ENCODE results near the gene SLITRK2.

SLITRK2 gene

DNA sequence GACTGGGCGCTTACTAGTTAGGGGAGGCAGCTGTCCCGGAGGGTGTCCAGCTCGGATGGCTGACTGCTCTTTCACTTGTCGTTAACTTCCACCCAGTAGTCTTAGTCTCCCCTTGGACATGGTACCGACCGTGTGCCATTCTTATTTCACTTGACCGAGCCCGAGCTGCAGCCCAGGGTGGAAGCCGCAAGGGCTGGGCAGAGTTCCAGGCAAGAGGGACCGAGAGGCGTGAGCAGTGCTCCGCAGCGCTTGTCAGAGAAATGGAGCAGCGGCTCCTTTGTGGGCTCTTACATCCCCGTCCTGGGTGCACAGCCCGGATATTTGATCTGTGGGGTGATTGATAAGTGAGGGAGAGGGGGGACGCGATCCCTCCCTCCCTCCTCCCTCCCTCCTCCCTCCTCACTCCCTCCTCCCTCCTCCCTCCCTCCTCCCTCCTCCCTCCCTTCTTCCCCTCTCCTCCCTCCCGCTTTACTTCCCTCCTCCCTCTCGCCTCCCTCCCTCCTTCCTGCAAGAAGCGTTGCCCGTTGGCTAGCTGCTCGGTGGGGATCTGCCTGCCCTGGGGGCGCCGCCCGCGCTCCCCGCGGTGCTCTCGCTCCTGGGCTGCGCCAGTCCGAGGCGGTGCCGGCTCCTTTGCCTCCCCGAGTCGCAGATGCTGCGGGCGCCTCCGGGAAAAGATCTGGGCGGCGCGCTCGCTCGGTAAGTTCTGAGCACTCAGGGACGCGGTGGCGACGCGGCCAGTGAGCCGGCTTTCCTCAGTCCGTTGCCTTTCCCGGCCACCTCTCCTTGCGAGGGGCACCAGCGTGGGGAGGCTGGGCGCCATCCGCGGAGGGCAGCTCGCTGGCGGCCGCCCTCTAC is at the start of gene SLITRK2:
SLITRK2 (plus strand) TSS at position 499 of the 855 bp plus-strand sequence. CDS start 4,597 bp downstream, outside the sequence.
- Mint-ChIP-seq H3K27ac (no peak within 1 kb of the TSS), H3K4me3 (no peak within 1 kb of the TSS), H3K4me1 (ENCODE audit: low read depth) (peaks cover 2% of the 10 kb centered on the region), H3K9me3 (ENCODE audit: low read depth) (no peaks in the 10 kb centered on the region), H3K27me3 (peaks cover 13% of the 10 kb centered on the region), H3K36me3 (no peaks in the 10 kb centered on the region)

DNA sequence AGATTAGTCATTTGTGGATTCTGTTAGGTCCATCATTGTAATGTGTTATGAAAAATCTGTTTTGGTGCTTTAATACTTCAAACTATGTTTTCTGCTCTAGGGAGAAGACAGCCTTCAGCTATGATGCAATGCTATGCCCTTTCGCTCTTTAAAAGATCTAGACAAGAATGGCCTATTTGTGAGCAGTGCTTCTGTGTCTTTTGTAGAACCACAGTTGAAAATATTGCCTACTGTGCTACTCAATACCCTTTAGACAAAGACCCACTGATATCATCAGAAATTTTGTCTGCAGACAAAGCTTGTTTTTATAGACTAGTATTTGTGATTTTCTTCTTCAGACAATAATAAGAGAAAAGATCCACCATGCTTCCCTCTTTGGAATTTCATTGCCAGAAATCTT is 44.6 kb upstream of the SLITRK2 start:
- no peak overlapping the region for H3K27ac Mint-ChIP-seq
- no peaks in the 10 kb centered on the region for H3K27me3 Mint-ChIP-seq
- no peaks in the 10 kb centered on the region for H3K36me3 Mint-ChIP-seq
- H3K9me3 Mint-ChIP-seq (ENCODE audit: low read depth): peaks cover 9% of the 10 kb centered on the region
- H3K4me1 Mint-ChIP-seq (ENCODE audit: low read depth): no peaks in the 10 kb centered on the region
- H3K4me3 Mint-ChIP-seq: no peak overlapping the region

DNA sequence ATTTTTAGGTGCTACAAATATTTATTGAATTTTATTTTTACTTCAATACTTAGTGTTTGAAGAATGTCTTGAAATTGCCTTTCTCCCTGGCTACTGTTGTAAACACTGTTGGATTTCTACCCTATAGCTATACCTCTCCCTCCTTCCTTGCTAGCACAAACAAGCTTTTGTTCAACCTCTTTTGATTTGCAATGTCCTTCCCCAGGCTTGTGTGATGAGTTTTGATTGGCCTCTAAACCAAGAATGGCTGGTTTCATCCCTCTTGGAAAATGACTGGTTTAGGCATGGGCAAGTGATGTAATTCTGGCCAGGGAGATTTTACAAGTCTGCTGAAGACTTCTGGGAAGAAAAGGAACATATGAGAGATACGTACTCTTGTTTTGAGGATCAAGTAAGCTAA is 25.3 kb upstream of the SLITRK2 start:
- no peaks in the 10 kb centered on the region for H3K27me3 Mint-ChIP-seq
- no peak overlapping the region for H3K27ac Mint-ChIP-seq
- no peaks in the 10 kb centered on the region for H3K36me3 Mint-ChIP-seq
- no peaks in the 10 kb centered on the region for H3K9me3 Mint-ChIP-seq (ENCODE audit: low read depth)
- no peaks in the 10 kb centered on the region for H3K4me1 Mint-ChIP-seq (ENCODE audit: low read depth)
- no peak overlapping the region for H3K4me3 Mint-ChIP-seq

DNA sequence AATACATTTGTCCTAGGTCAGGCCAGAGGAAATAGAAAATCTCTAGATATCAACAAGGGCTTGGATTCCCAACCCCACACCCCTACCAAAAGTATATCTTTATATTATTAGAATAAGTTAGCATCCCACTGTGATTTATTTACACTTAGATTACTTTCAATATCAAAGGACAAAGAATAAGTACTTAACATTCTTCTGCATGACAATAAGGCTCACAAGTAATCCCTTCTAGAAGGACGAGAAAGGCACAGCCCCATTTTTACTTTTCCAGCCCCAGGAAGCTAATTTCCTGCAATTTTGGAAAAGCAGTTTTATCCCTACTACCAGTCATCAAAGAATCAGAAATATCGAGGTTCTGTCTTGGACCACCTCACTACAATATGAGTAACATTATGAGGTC is 14.1 kb upstream of the SLITRK2 start:
- H3K36me3 Mint-ChIP-seq: no peaks in the 10 kb centered on the region
- H3K4me1 Mint-ChIP-seq (ENCODE audit: low read depth): no peaks in the 10 kb centered on the region
- H3K27me3 Mint-ChIP-seq: no peaks in the 10 kb centered on the region
- no peak overlapping the region for H3K4me3 Mint-ChIP-seq
- H3K9me3 Mint-ChIP-seq (ENCODE audit: low read depth): no peaks in the 10 kb centered on the region
- H3K27ac Mint-ChIP-seq: no peak overlapping the region

GRCh38 chrX:145813081-145813480 is 4.5 kb upstream of the SLITRK2 start:
- Mint-ChIP-seq H3K9me3 (ENCODE audit: low read depth) (no peaks in the 10 kb centered on the region), H3K36me3 (no peaks in the 10 kb centered on the region), H3K27ac (no peak overlapping the region), H3K4me1 (ENCODE audit: low read depth) (no peaks in the 10 kb centered on the region), H3K27me3 (peaks cover 3% of the 10 kb centered on the region), H3K4me3 (no peak overlapping the region)

GRCh38 chrX:145816601-145817315 is 871 bp upstream of the SLITRK2 start:
- Mint-ChIP-seq H3K4me3 (no peak overlapping the region), H3K9me3 (ENCODE audit: low read depth) (no peaks in the 10 kb centered on the region), H3K36me3 (no peaks in the 10 kb centered on the region), H3K4me1 (ENCODE audit: low read depth) (peaks cover 2% of the 10 kb centered on the region), H3K27ac (no peak overlapping the region), H3K27me3 (peaks cover 13% of the 10 kb centered on the region)

- peaks cover 2% of the 10 kb centered on the region for H3K4me1 Mint-ChIP-seq (ENCODE audit: low read depth)
- no peak overlapping the region for H3K27ac Mint-ChIP-seq
- H3K4me3 Mint-ChIP-seq: no peak overlapping the region
Measured at GRCh38 chrX:145818186-145819113, 821 bp downstream of the SLITRK2 start.

GRCh38 chrX:145820825-145821224 is 3.2 kb downstream of the SLITRK2 start:
- no peaks in the 10 kb centered on the region for H3K36me3 Mint-ChIP-seq
- H3K9me3 Mint-ChIP-seq (ENCODE audit: low read depth): no peaks in the 10 kb centered on the region
- peaks cover 15% of the 10 kb centered on the region for H3K27me3 Mint-ChIP-seq
- peaks cover 2% of the 10 kb centered on the region for H3K4me1 Mint-ChIP-seq (ENCODE audit: low read depth)
- no peak overlapping the region for H3K27ac Mint-ChIP-seq
- no peak overlapping the region for H3K4me3 Mint-ChIP-seq

More at GRCh38 chrX:145818186-145819113, 821 bp downstream of the SLITRK2 start:
- Mint-ChIP-seq H3K27me3 (peaks cover 15% of the 10 kb centered on the region), H3K9me3 (ENCODE audit: low read depth) (no peaks in the 10 kb centered on the region), H3K36me3 (no peaks in the 10 kb centered on the region)

- H3K27ac Mint-ChIP-seq: no peak overlapping the region
- H3K4me1 Mint-ChIP-seq (ENCODE audit: low read depth): peaks cover 2% of the 10 kb centered on the region
- H3K36me3 Mint-ChIP-seq: no peaks in the 10 kb centered on the region
- peaks cover 13% of the 10 kb centered on the region for H3K27me3 Mint-ChIP-seq
- H3K9me3 Mint-ChIP-seq (ENCODE audit: low read depth): no peaks in the 10 kb centered on the region
- no peak overlapping the region for H3K4me3 Mint-ChIP-seq
Measured at GRCh38 chrX:145821291-145821897, 3.8 kb downstream of the SLITRK2 start.

GRCh38 chrX:145821898-145822571 is 4.4 kb downstream of the SLITRK2 start:
- Mint-ChIP-seq H3K27ac (no peak overlapping the region), H3K27me3 (peaks cover 13% of the 10 kb centered on the region), H3K4me1 (ENCODE audit: low read depth) (peaks cover 2% of the 10 kb centered on the region), H3K9me3 (ENCODE audit: low read depth) (no peaks in the 10 kb centered on the region), H3K36me3 (no peaks in the 10 kb centered on the region), H3K4me3 (no peak overlapping the region)

DNA sequence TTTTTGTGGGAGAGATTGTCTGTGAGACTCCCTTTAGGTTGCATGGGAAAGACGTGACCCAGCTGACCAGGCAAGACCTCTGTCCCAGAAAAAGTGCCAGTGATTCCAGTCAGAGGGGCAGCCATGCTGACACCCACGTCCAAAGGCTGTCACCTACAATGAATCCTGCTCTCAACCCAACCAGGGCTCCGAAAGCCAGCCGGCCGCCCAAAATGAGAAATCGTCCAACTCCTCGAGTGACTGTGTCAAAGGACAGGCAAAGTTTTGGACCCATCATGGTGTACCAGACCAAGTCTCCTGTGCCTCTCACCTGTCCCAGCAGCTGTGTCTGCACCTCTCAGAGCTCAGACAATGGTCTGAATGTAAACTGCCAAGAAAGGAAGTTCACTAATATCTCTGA is 5.5 kb downstream of the SLITRK2 start:
- Mint-ChIP-seq H3K9me3 (ENCODE audit: low read depth) (no peaks in the 10 kb centered on the region), H3K27ac (no peak overlapping the region), H3K4me1 (ENCODE audit: low read depth) (peaks cover 2% of the 10 kb centered on the region), H3K36me3 (no peaks in the 10 kb centered on the region), H3K27me3 (peaks cover 13% of the 10 kb centered on the region), H3K4me3 (no peak overlapping the region)

DNA sequence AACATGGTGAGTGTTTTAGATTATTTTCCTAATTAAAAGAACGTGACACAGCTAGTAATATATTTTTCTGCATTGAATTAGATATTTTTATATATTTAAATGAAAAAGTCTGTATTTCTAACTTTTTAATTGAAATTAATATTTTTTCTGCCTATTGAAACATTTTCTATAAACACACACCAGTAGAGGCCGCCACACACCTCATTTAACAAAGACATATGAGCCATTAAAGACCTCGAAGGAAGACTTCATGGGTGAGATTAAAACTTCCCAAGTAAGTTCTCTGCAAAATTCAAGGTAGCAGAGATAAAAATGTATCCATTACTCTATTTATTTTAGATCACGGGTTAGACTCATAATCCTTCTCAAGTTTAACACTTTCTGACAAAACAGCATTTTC is 8.3 kb downstream of the SLITRK2 start:
- H3K9me3 Mint-ChIP-seq (ENCODE audit: low read depth): no peaks in the 10 kb centered on the region
- no peaks in the 10 kb centered on the region for H3K36me3 Mint-ChIP-seq
- H3K4me1 Mint-ChIP-seq (ENCODE audit: low read depth): no peaks in the 10 kb centered on the region
- H3K4me3 Mint-ChIP-seq: no peak overlapping the region
- peaks cover 3% of the 10 kb centered on the region for H3K27me3 Mint-ChIP-seq
- H3K27ac Mint-ChIP-seq: no peak overlapping the region

DNA sequence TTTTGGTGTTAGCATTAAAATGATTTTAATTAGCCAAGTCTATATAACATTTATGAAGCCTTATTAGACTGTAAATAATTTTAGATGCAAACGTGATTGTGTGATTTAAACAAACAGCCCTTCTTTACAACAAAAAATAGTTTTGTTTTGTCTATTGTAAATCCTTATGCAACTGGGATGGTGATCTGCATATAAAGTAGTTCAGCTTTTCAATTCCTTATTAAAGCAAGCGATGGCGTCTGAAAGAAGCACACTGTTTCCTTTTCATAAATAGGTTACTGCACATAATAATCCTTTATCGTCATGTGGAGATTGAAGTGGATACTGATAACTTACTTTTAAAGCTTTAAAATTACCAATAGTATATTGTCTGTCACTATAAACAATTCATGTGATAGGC is 8.8 kb downstream of the SLITRK2 start:
- H3K27ac Mint-ChIP-seq: no peak overlapping the region
- H3K4me3 Mint-ChIP-seq: no peak overlapping the region
- no peaks in the 10 kb centered on the region for H3K36me3 Mint-ChIP-seq
- H3K9me3 Mint-ChIP-seq (ENCODE audit: low read depth): no peaks in the 10 kb centered on the region
- peaks cover 3% of the 10 kb centered on the region for H3K27me3 Mint-ChIP-seq
- no peaks in the 10 kb centered on the region for H3K4me1 Mint-ChIP-seq (ENCODE audit: low read depth)

DNA sequence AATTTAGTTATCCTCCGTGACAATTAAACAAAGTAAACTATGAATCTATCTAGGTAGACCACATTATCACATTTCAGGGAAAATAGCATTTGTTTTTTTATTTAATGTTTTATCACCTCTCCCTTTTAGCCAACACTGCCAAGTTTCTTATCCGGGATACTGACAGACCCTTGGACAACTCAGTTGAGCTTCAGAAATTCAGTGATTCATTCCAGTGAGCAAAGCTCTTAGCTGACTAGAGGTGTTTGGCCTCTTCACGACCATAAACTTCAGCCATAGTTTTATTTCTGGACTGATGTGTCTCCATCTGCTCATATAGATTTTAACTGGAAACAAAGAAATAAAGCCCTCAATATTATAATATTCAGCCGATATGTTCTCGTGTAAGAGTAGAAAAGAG is 15.2 kb downstream of the SLITRK2 start:
- H3K4me3 Mint-ChIP-seq: no peak overlapping the region

More for the DNA sequence above, 15.2 kb downstream of the SLITRK2 start:
- no peaks in the 10 kb centered on the region for H3K36me3 Mint-ChIP-seq
- H3K9me3 Mint-ChIP-seq (ENCODE audit: low read depth): no peaks in the 10 kb centered on the region
- no peak overlapping the region for H3K27ac Mint-ChIP-seq
- H3K4me1 Mint-ChIP-seq (ENCODE audit: low read depth): no peaks in the 10 kb centered on the region
- no peaks in the 10 kb centered on the region for H3K27me3 Mint-ChIP-seq

All from activated naive CD8-positive, alpha-beta T cell (primary cell).